T-helper 1 cell (primary cell): ENCODE data around the gene P3H3.
"Not testable (repeated sequence)": the region's sequence is repeated elsewhere in the genome, so short reads cannot be mapped to it uniquely, and the experiment has no call there.

Source experiments
- DNase-seq, 5 donors: peaks; one replicate each; pipeline ENCODE4 v3.0.0-alpha.2; 2012 to 2020

The P3H3 gene

GRCh38 chr12:6845395-6845794 lies 17.2 kb downstream of the P3H3 start:
- no peak for DNase-seq

- no peak for DNase-seq
Measured at GRCh38 chr12:6846316-6846869, 18.2 kb downstream of the P3H3 start.

- DNase-seq = no peak
Measured at GRCh38 chr12:6847676-6848075, 19.5 kb downstream of the P3H3 start.

- DNase-seq = no peak
Measured at GRCh38 chr12:6849427-6849826, 21.2 kb downstream of the P3H3 start.

- DNase-seq = no peak
Measured at GRCh38 chr12:6849976-6850560, 21.9 kb downstream of the P3H3 start.

GRCh38 chr12:6850796-6851152 lies 22.6 kb downstream of the P3H3 start:
- no peak for DNase-seq

GRCh38 chr12:6851153-6851920 lies 23.1 kb downstream of the P3H3 start, which contains the start of gene CDCA3:
Gene CDCA3, minus strand, starts transcription at chr12:6851286. Its CDS starts 334 bp downstream, at chr12:6850952.
- DNase-seq = peak; percentile 84 to 98 (median 90)

GRCh38 chr12:6851921-6852650 lies 23.9 kb downstream of the P3H3 start, which contains the start of gene USP5:
Gene USP5, plus strand, starts transcription at chr12:6852150. Its CDS starts 30 bp downstream, at chr12:6852180.
- peak; percentile 96 to 100 (median 98) for DNase-seq

- peak in 4 of 5 donors; percentile 51 to 83 (median 55) for DNase-seq
Measured at GRCh38 chr12:6852651-6853354, 24.6 kb downstream of the P3H3 start.

- DNase-seq = no peak
Measured at GRCh38 chr12:6853626-6854025, 25.4 kb downstream of the P3H3 start.

- no peak for DNase-seq
Measured at GRCh38 chr12:6854036-6854435, 25.8 kb downstream of the P3H3 start.

- no peak for DNase-seq
Measured at GRCh38 chr12:6855322-6855721, 27.1 kb downstream of the P3H3 start.

GRCh38 chr12:6858799-6859198 lies 30.6 kb downstream of the P3H3 start:
- no peak for DNase-seq

GRCh38 chr12:6860116-6860515 lies 31.9 kb downstream of the P3H3 start:
- DNase-seq = no peak

- DNase-seq = no peak
Measured at GRCh38 chr12:6860942-6861341, 32.7 kb downstream of the P3H3 start.

- no peak for DNase-seq
Measured at GRCh38 chr12:6861391-6861790, 33.2 kb downstream of the P3H3 start.

- no peak for DNase-seq
Measured at GRCh38 chr12:6863033-6863432, 34.8 kb downstream of the P3H3 start.

GRCh38 chr12:6863586-6864321 lies 35.5 kb downstream of the P3H3 start:
- DNase-seq = no peak

- DNase-seq = not testable (repeated sequence)
Measured at GRCh38 chr12:6865307-6865706, 37.1 kb downstream of the P3H3 start.

- no peak for DNase-seq
Measured at GRCh38 chr12:6866163-6866919, 38.1 kb downstream of the P3H3 start.

GRCh38 chr12:6866920-6867412 lies 38.8 kb downstream of the P3H3 start:
- no peak for DNase-seq
